ENCODE results near the gene MAOB. TPM values are rescaled to one million over a fixed set of nuclear protein-coding genes. Genes with fewer than 3 reads are reported as not detected.

Gene MAOB
- total RNA-seq, 2 donors from 2014 or later, result 0.46 to 0.73 TPM

GRCh38 chrX:43853225-43853828 lies 28.9 kb downstream of the MAOB start:
- DNase-seq, result no peak
- H3K4me3 ChIP-seq (ENCODE audit: low read length), result no peak overlapping the region
- H3K36me3 Mint-ChIP-seq (ENCODE audit: low read depth), result no peaks in the 10 kb centered on the region
- 93% methylated on average over 3 of the region's 6 CpGs; no CpG with 5 or more reads in 1 of the 2 experiments for WGBS, 2 experiments (ENCODE audit: insufficient coverage in 1 of 2, insufficient read length in 1 of 2)
- H3K27me3 Mint-ChIP-seq (ENCODE audit: insufficient read depth), result no peaks in the 10 kb centered on the region
- no peaks in the 10 kb centered on the region for H3K4me1 ChIP-seq (ENCODE audit: control insufficient read depth, insufficient read depth, low read length)
- no peak overlapping the region for H3K4me3 Mint-ChIP-seq
- H3K9me3 Mint-ChIP-seq, result peaks cover 37% of the 10 kb centered on the region
- no peak for TF ChIP-seq CTCF (conservative IDR thresholded peaks at IDR 0.05)
- H3K4me1 Mint-ChIP-seq, result no peaks in the 10 kb centered on the region
- H3K36me3 ChIP-seq (ENCODE audit: control insufficient read depth, insufficient read depth, low read length), result no peaks in the 10 kb centered on the region
- H3K27me3 ChIP-seq (ENCODE audit: control insufficient read depth, insufficient read depth, low read length, poor library complexity, severe bottlenecking), result no peaks in the 10 kb centered on the region
- no peak overlapping the region for H3K27ac ChIP-seq (ENCODE audit: low read depth, low read length)
- H3K9ac ChIP-seq (ENCODE audit: extremely low read depth, low read length, poor library complexity, severe bottlenecking), result no peak overlapping the region
- no peak overlapping the region for H3K27ac Mint-ChIP-seq
- no peaks in the 10 kb centered on the region for H3K9me3 ChIP-seq (ENCODE audit: control insufficient read depth, low read length)

GRCh38 chrX:43850629-43851028 lies 31.6 kb downstream of the MAOB start:
- H3K9ac ChIP-seq (ENCODE audit: extremely low read depth, low read length, poor library complexity, severe bottlenecking), result no peak overlapping the region
- Mint-ChIP-seq H3K4me1 (peaks cover 3% of the 10 kb centered on the region), H3K36me3 (ENCODE audit: low read depth) (no peaks in the 10 kb centered on the region), H3K27ac (no peak overlapping the region), H3K4me3 (no peak overlapping the region), H3K27me3 (ENCODE audit: insufficient read depth) (no peaks in the 10 kb centered on the region), H3K9me3 (peaks cover 34% of the 10 kb centered on the region)
- H3K4me1 ChIP-seq (ENCODE audit: control insufficient read depth, insufficient read depth, low read length), result no peaks in the 10 kb centered on the region
- H3K36me3 ChIP-seq (ENCODE audit: control insufficient read depth, insufficient read depth, low read length), result no peaks in the 10 kb centered on the region
- no peak overlapping the region for H3K4me3 ChIP-seq (ENCODE audit: low read length)
- no peaks in the 10 kb centered on the region for H3K9me3 ChIP-seq (ENCODE audit: control insufficient read depth, low read length)
- H3K27me3 ChIP-seq (ENCODE audit: control insufficient read depth, insufficient read depth, low read length, poor library complexity, severe bottlenecking), result no peaks in the 10 kb centered on the region
- DNase-seq, result no peak
- 100% methylated on average over 1 of the region's 2 CpGs; no CpG with 5 or more reads in 1 of the 2 experiments for WGBS, 2 experiments (ENCODE audit: insufficient coverage in 1 of 2, insufficient read length in 1 of 2)
- H3K27ac ChIP-seq (ENCODE audit: low read depth, low read length), result no peak overlapping the region
- no peak for TF ChIP-seq CTCF (conservative IDR thresholded peaks at IDR 0.05)

- Mint-ChIP-seq H3K27ac (no peak overlapping the region), H3K4me1 (peaks cover 3% of the 10 kb centered on the region), H3K9me3 (peaks cover 26% of the 10 kb centered on the region), H3K4me3 (no peak overlapping the region), H3K27me3 (ENCODE audit: insufficient read depth) (no peaks in the 10 kb centered on the region), H3K36me3 (ENCODE audit: low read depth) (no peaks in the 10 kb centered on the region)
- 88 to 100% methylated on average over 2 to 6 of the region's 6 CpGs for WGBS, 2 experiments (ENCODE audit: insufficient coverage in 1 of 2, insufficient read length in 1 of 2)
- TF ChIP-seq CTCF (conservative IDR thresholded peaks at IDR 0.05), result no peak
- no peak for DNase-seq
- no peak overlapping the region for H3K9ac ChIP-seq (ENCODE audit: extremely low read depth, low read length, poor library complexity, severe bottlenecking)
- no peaks in the 10 kb centered on the region for H3K36me3 ChIP-seq (ENCODE audit: control insufficient read depth, insufficient read depth, low read length)
- no peaks in the 10 kb centered on the region for H3K9me3 ChIP-seq (ENCODE audit: control insufficient read depth, low read length)
- H3K4me1 ChIP-seq (ENCODE audit: control insufficient read depth, insufficient read depth, low read length), result no peaks in the 10 kb centered on the region
- H3K27ac ChIP-seq (ENCODE audit: low read depth, low read length), result no peak overlapping the region
- no peak overlapping the region for H3K4me3 ChIP-seq (ENCODE audit: low read length)
- no peaks in the 10 kb centered on the region for H3K27me3 ChIP-seq (ENCODE audit: control insufficient read depth, insufficient read depth, low read length, poor library complexity, severe bottlenecking)
Observed at GRCh38 chrX:43849173-43849572, 33.1 kb downstream of the MAOB start.
